ENCODE measurements around the gene FSTL4.

The FSTL4 gene

GRCh38 chr5:133473291-133473690, 139.1 kb downstream of the FSTL4 start:
- no peak for ATAC-seq

- ATAC-seq, result no peak
Measured at GRCh38 chr5:133472829-133473228, 139.5 kb downstream of the FSTL4 start.

GRCh38 chr5:133471699-133472098, 140.6 kb downstream of the FSTL4 start:
- no peak for ATAC-seq

GRCh38 chr5:133470841-133471240, 141.5 kb downstream of the FSTL4 start:
- no peak for ATAC-seq

- ATAC-seq, result no peak
Measured at GRCh38 chr5:133469846-133470245, 142.5 kb downstream of the FSTL4 start.

GRCh38 chr5:133469252-133469651, 143.1 kb downstream of the FSTL4 start:
- ATAC-seq, result no peak

GRCh38 chr5:133468596-133468995, 143.7 kb downstream of the FSTL4 start:
- ATAC-seq, result no peak

GRCh38 chr5:133467826-133468463, 144.4 kb downstream of the FSTL4 start:
- no peak for ATAC-seq

- no peak for ATAC-seq
Measured at GRCh38 chr5:133467335-133467779, 145.0 kb downstream of the FSTL4 start.

- no peak for ATAC-seq
Measured at GRCh38 chr5:133466556-133467334, 145.6 kb downstream of the FSTL4 start.

- ATAC-seq, result no peak
Measured at GRCh38 chr5:133464013-133464412, 148.3 kb downstream of the FSTL4 start.

GRCh38 chr5:133461796-133462516, 150.4 kb downstream of the FSTL4 start:
- no peak for ATAC-seq

- no peak for ATAC-seq
Measured at GRCh38 chr5:133460172-133460758, 152.1 kb downstream of the FSTL4 start.

- no peak for ATAC-seq
Measured at GRCh38 chr5:133459474-133460160, 152.7 kb downstream of the FSTL4 start.

GRCh38 chr5:133458435-133458834, 153.9 kb downstream of the FSTL4 start:
- no peak for ATAC-seq

GRCh38 chr5:133457439-133458355, 154.6 kb downstream of the FSTL4 start:
- no peak for ATAC-seq

- no peak for ATAC-seq
Measured at GRCh38 chr5:133456933-133457402, 155.4 kb downstream of the FSTL4 start.

- no peak for ATAC-seq
Measured at GRCh38 chr5:133455676-133456075, 156.7 kb downstream of the FSTL4 start.

- ATAC-seq, result no peak
Measured at GRCh38 chr5:133454442-133454841, 157.9 kb downstream of the FSTL4 start.

- ATAC-seq, result no peak
Measured at GRCh38 chr5:133453831-133454230, 158.5 kb downstream of the FSTL4 start.

- ATAC-seq, result no peak
Measured at GRCh38 chr5:133453084-133453780, 159.1 kb downstream of the FSTL4 start.
